ENCODE data around the gene TRABD2A. TPM values are rescaled to one million over a fixed set of nuclear protein-coding genes. Genes with fewer than 3 reads are reported as not detected.

Gene TRABD2A
- total RNA-seq, 1 donor from 2014 or later = 56.3 TPM

DNA sequence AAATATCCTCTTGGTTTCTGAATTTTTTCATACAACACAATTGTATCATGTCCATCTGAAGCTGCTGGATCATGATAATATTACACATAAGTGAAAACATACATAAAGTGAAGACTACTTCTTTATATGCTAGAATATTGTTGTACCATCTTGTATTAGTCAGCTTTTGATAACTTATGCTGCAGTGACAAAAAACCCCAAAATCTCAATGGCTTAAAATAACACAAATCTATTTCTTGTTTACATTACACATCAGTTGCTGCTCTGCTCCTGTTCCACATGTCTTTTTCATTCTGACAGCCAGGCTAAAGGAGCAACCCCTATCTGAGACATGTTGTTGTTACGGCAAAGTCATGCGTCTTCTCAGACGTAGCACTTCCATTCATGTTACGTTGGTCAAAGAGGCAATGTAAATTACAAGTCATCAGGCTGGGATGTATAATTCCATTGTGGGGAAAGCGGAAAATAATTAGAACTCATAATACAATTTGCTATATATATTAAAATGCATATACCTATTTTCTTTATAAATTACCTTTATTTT, 30.3 kb upstream of the TRABD2A start:
- H3K4me3 Mint-ChIP-seq = no peak overlapping the region
- peaks cover 14% of the 10 kb centered on the region for H3K9me3 Mint-ChIP-seq
- H3K4me1 Mint-ChIP-seq = peaks cover 48% of the 10 kb centered on the region
- no peak overlapping the region for H3K27ac Mint-ChIP-seq
- H3K36me3 Mint-ChIP-seq (ENCODE audit: low read depth) = peaks cover 38% of the 10 kb centered on the region
- H3K27me3 Mint-ChIP-seq = no peaks in the 10 kb centered on the region
- intact Hi-C loops (cut with micrococcal nuclease) = no loop called here
- no peak for DNase-seq

DNA sequence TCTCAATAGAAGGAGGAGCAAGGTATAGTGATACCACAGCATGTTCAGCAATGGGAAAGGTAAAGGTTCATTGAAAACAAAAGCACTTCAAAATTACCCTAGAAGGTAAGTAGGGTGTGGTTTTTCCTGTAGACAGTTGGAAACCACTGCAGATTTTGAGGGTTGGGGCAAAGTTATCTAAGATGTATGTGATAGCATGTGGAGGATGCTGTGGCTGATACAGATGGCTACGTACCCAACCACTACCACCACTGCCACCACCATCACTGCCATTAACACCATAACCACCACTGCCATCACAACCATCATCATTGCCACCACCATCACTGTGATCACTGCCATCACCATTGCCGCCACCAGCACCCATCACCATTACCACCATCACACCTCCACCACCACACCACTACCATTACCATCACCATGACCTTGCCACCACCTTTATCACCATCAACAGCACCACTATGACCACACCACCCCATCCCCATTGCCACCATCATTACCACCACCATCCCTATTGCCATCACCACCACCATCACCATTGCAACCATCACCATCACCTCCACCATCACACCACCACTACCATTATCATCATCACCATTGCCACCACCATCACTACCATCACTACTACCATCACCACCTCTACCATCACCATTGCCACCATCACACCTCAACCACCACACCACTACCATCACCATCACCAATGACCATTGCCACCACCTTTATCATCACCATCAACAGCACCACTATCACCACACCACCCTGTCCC, 28.2 kb upstream of the TRABD2A start:
- peak; percentile 88 for DNase-seq
- H3K9me3 Mint-ChIP-seq = peaks cover 14% of the 10 kb centered on the region
- intact Hi-C loops (cut with micrococcal nuclease) = loop anchor here (1.0 kb wide), 1 partner anchor 10 kb away; no protein-coding TSS in a partner anchor
- peaks cover 42% of the 10 kb centered on the region for H3K36me3 Mint-ChIP-seq (ENCODE audit: low read depth)
- H3K27me3 Mint-ChIP-seq = no peaks in the 10 kb centered on the region
- H3K27ac Mint-ChIP-seq = peak overlapping the region; percentile 95
- H3K4me1 Mint-ChIP-seq = peaks cover 56% of the 10 kb centered on the region
- H3K4me3 Mint-ChIP-seq = peak overlapping the region; percentile 91

DNA sequence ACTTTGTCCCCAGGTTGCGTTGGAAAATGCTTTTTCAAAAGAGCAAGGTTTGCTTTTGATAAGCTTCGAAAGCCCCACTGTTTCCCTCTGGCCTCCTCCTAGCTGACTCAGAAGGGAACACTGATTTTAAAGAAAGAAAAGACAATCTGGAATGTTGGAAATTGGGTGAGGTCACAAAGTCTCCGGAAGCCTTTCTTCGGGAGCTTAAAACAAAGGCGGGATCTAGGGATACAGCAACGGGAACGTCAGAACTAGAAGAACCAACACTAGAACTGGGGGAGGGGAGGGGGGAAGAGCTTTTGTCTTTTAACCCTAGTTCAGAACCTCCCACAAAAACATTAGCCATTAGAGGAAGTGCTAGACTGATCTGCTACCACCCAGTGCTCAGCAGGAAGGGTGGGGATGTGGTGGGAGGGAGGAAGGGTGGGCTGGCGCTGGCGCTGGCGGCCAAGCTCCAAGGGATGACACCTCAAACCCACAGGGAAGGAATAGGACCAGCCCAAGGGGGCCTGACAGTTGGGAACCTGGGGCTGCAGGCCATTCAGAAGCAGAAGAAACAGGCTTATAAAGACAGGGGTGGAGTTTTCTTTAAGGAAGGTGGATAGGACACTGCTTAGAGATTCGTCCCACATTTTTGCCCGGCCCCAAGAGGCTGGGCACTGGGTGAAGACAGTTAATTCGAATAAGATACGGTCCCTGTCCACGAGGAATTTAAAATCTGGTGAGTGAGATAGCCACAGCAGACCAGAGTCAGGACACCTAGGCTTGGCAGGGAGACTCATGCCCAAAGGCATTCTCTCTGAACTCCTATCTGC, 26.2 kb upstream of the TRABD2A start:
- H3K27me3 Mint-ChIP-seq = no peaks in the 10 kb centered on the region
- peaks cover 42% of the 10 kb centered on the region for H3K36me3 Mint-ChIP-seq (ENCODE audit: low read depth)
- intact Hi-C loops (cut with micrococcal nuclease) = loop anchor here (1.0 kb wide), 2 partner anchors 9 to 18 kb away; no protein-coding TSS in a partner anchor
- H3K4me3 Mint-ChIP-seq = peak overlapping the region; percentile 91
- peak overlapping the region; percentile 95 for H3K27ac Mint-ChIP-seq
- H3K9me3 Mint-ChIP-seq = peaks cover 14% of the 10 kb centered on the region
- DNase-seq = peak; percentile 86
- peaks cover 61% of the 10 kb centered on the region for H3K4me1 Mint-ChIP-seq

DNA sequence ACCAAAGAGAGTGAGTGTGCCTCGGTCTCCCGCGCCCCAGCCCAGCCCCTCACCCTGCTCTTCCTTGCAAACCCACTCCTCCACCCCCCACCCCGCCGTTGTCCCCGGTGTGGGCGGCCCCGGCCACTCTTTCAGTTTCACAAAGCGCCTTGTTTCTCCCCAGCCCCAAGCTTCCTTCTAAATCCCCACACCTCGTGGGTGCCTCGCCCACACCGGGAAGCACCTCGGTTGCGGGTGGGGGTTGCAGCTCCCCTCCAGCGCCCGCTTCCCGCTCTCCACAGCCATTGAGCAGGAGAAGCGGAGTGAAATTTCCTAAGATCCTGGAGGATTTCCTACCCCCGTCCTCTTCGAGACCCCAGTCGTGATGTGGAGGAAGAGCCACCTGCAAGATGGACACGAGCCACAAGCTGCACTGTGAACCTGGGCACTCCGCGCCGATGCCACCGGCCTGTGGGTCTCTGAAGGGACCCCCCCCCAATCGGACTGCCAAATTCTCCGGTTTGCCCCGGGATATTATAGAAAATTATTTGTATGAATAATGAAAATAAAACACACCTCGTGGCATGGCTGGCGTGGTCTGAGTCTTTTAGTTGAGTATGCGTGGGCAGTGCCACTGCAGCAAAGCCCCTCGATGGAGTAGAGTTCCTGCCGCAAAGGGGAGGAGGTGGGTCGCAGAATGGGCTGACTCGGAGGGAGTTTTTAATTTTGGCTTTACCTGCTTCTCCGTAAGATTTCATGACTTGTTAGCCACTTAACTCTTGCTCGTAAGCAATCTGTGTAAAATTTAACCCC, 25.4 kb upstream of the TRABD2A start:
- Mint-ChIP-seq H3K27ac (peak overlapping the region; percentile 95), H3K9me3 (peaks cover 14% of the 10 kb centered on the region), H3K4me3 (peak overlapping the region; percentile 91), H3K27me3 (no peaks in the 10 kb centered on the region), H3K36me3 (ENCODE audit: low read depth) (peaks cover 43% of the 10 kb centered on the region), H3K4me1 (peaks cover 57% of the 10 kb centered on the region)
- intact Hi-C loops (cut with micrococcal nuclease) = loop anchor here (1.0 kb wide), 1 partner anchor 19 kb away; no protein-coding TSS in a partner anchor
- DNase-seq = peak; percentile 93

DNA sequence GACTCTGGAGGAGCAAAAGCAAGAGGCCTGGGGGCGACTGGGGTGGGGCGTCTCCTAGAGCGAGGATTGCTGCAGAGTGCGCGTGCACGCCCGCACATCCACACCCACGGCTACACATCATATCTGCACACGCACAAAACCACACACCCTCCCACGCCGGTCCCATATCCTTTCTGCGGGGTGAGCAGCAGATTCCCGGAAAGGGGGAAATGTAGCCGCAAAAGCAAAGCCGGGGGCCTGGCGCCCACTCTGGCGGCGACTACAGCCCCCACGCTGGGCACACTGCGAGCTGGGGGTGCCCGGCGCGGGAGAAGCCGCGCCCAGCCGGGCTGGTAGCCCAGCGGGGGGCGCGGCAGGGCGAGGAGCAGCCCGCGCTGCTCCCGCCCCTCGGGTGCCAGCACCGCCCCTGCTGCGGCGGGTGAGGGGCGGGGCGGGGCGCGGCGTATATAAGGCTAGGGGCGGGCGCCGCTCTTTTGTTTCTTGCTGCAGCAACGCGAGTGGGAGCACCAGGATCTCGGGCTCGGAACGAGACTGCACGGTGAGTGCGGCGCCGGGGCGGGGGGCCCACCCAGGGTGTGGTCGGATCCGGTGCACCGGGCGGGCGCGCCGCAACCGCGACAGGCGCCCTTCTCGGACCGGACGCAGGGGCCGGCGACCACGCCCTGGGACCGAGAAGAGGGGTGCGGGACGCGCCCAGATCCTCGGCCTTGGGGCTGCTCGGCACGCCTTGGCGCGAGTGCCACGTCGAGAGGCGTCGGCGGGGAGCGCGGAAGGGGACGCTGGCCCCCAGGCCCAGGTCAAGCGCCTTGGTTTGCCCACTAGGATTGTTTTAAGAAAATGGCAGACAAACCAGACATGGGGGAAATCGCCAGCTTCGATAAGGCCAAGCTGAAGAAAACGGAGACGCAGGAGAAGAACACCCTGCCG, 24.6 kb upstream of the TRABD2A start, which contains the start of gene TMSB10:
Gene TMSB10 (plus strand): TSS at position 476 of the 927 bp plus-strand sequence.
- peak; percentile 97 for DNase-seq
- intact Hi-C loops (cut with micrococcal nuclease) = loop anchor here (1.0 to 2.0 kb wide), 6 partner anchors 17 to 446 kb away; partner anchors contain the start of gene SUCLG1
- H3K4me1 Mint-ChIP-seq = peaks cover 62% of the 10 kb centered on the region
- H3K36me3 Mint-ChIP-seq (ENCODE audit: low read depth) = peaks cover 43% of the 10 kb centered on the region
- peak within 1 kb of the TSS; percentile 91 for H3K4me3 Mint-ChIP-seq
- peaks cover 20% of the 10 kb centered on the region for H3K9me3 Mint-ChIP-seq
- no peaks in the 10 kb centered on the region for H3K27me3 Mint-ChIP-seq
- H3K27ac Mint-ChIP-seq = peak within 1 kb of the TSS; percentile 95

DNA sequence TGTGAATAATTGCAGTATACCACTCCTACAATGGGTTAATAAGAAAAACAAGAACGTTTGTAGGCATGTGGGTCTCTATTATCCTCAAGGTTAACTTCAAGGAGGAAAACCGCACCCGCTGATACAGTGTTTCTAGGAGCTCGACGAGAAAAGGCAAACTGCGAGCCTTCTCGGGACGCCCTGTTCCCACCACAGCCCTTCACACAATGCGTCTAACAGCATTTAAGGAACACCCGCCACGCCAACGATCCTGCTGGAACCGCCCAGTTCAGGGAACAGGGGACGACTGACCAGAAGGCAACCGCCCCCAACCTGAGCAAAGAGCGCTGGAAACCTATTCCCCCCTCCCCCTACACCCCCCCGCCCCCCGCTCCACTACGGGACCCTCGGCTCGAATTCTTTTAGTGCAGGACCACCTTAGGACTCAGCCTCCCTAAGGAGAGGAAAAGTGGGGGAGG, 23.9 kb upstream of the TRABD2A start:
- Mint-ChIP-seq H3K4me1 (peaks cover 62% of the 10 kb centered on the region), H3K27me3 (no peaks in the 10 kb centered on the region), H3K4me3 (peak overlapping the region; percentile 91), H3K36me3 (ENCODE audit: low read depth) (peaks cover 39% of the 10 kb centered on the region), H3K9me3 (peaks cover 17% of the 10 kb centered on the region), H3K27ac (peak overlapping the region; percentile 90)
- DNase-seq = peak; percentile 83
- intact Hi-C loops (cut with micrococcal nuclease) = loop anchor here (1.0 to 2.0 kb wide), 5 partner anchors 16 to 445 kb away; partner anchors contain the start of gene SUCLG1

DNA sequence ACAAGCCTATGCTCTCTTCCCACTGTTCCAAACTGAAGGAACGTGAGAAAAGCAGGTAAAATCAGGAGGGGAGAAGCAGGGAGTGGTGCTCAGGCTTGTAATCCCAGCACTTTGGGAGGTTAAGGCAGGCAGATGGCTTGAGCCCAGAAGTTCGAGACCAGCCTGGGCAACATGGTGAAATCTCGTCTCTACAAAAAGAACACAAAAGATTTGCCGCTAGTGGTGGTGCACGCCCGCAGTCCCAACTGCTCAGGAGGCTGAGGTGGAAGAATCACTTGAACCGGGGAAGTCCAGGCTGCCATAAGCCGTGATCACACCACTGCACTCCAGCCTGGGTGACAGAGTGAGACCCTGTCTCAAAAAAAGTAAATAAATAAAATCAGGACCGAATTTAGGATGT, 23.3 kb upstream of the TRABD2A start:
- H3K27ac Mint-ChIP-seq = peak overlapping the region; percentile 90
- intact Hi-C loops (cut with micrococcal nuclease) = loop anchor here (2.0 kb wide), 1 partner anchor 43 kb away; no protein-coding TSS in a partner anchor
- peak overlapping the region; percentile 91 for H3K4me3 Mint-ChIP-seq
- peaks cover 33% of the 10 kb centered on the region for H3K36me3 Mint-ChIP-seq (ENCODE audit: low read depth)
- H3K9me3 Mint-ChIP-seq = peaks cover 11% of the 10 kb centered on the region
- no peaks in the 10 kb centered on the region for H3K27me3 Mint-ChIP-seq
- DNase-seq = no peak
- H3K4me1 Mint-ChIP-seq = peaks cover 62% of the 10 kb centered on the region

DNA sequence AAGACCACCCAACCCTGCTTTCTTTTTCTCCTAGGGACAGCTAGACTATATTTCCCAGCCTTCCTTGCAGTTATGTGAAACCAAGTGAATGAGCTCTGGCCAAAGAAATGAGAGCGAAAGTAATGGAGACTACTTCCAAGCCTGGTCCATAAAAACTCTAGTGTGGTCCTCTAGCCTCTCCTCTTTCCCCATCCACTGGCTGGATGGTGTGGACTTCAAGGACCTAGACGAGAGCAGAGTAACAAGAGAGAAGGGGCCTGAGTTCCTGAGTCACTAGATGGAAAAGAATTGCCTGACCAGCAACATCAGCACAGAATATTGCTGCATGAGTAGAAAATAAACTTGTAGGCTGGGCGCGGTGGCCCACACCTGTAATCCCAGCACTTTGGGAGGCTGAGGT, 21.6 kb upstream of the TRABD2A start:
- DNase-seq = peak; percentile 50

DNA sequence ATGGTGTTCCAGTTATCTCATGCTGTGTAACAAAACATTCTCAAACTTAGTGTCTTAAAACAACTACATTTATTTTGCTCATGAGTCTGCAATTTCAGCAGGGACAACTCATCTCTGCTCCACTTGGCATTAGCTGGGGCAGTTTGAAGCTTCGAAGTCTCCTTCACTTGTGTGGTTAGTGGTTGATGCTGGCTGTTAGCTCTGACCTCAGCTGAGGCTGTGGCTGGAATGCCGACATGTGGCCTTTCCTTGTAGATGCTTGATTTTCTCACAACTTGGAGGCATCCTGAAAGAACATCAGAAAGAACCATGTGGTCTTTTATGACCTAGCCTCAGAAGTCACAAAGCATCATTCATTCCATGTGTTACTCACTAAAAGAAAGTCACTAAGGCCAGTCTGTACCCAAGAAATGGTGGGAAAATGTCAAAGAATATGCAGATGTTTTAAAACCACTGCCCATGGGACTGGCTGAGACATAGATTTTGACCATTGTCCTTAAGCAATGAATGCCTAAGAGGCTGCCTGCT, 20.8 kb upstream of the TRABD2A start:
- Mint-ChIP-seq H3K4me1 (peaks cover 57% of the 10 kb centered on the region), H3K4me3 (no peak overlapping the region), H3K27ac (no peak overlapping the region), H3K27me3 (no peaks in the 10 kb centered on the region), H3K36me3 (ENCODE audit: low read depth) (peaks cover 12% of the 10 kb centered on the region), H3K9me3 (peaks cover 9% of the 10 kb centered on the region)
- DNase-seq = peak; percentile 58
- intact Hi-C loops (cut with micrococcal nuclease) = no loop called here

More for the DNA sequence above, 21.6 kb upstream of the TRABD2A start:
- H3K4me3 Mint-ChIP-seq = no peak overlapping the region
- peaks cover 8% of the 10 kb centered on the region for H3K9me3 Mint-ChIP-seq
- H3K27ac Mint-ChIP-seq = no peak overlapping the region
- intact Hi-C loops (cut with micrococcal nuclease) = no loop called here
- peaks cover 60% of the 10 kb centered on the region for H3K4me1 Mint-ChIP-seq
- H3K36me3 Mint-ChIP-seq (ENCODE audit: low read depth) = peaks cover 20% of the 10 kb centered on the region
- no peaks in the 10 kb centered on the region for H3K27me3 Mint-ChIP-seq

DNA sequence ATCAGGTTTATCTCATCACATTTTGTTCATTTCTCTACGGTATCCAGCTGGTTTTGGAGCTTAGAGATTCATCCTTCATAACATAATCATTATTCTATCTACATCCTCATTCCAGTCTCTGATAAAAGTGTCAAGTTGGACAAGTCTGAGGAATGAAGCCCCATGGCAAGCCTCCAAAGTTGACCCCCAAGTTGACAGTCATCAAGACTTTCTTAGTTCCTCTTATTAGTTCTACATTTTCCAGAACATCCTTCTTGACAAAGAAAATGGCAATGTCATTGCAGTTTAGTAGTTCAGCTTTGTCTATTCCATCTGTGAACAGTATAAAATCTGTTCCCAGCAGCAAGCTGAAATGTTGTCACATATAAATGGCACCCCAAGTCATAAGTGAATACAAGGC, 20.1 kb upstream of the TRABD2A start:
- H3K9me3 Mint-ChIP-seq = peaks cover 11% of the 10 kb centered on the region
- no peaks in the 10 kb centered on the region for H3K27me3 Mint-ChIP-seq
- no peak overlapping the region for H3K4me3 Mint-ChIP-seq
- H3K36me3 Mint-ChIP-seq (ENCODE audit: low read depth) = peaks cover 5% of the 10 kb centered on the region
- intact Hi-C loops (cut with micrococcal nuclease) = no loop called here
- H3K4me1 Mint-ChIP-seq = peaks cover 62% of the 10 kb centered on the region
- H3K27ac Mint-ChIP-seq = no peak overlapping the region
- no peak for DNase-seq

DNA sequence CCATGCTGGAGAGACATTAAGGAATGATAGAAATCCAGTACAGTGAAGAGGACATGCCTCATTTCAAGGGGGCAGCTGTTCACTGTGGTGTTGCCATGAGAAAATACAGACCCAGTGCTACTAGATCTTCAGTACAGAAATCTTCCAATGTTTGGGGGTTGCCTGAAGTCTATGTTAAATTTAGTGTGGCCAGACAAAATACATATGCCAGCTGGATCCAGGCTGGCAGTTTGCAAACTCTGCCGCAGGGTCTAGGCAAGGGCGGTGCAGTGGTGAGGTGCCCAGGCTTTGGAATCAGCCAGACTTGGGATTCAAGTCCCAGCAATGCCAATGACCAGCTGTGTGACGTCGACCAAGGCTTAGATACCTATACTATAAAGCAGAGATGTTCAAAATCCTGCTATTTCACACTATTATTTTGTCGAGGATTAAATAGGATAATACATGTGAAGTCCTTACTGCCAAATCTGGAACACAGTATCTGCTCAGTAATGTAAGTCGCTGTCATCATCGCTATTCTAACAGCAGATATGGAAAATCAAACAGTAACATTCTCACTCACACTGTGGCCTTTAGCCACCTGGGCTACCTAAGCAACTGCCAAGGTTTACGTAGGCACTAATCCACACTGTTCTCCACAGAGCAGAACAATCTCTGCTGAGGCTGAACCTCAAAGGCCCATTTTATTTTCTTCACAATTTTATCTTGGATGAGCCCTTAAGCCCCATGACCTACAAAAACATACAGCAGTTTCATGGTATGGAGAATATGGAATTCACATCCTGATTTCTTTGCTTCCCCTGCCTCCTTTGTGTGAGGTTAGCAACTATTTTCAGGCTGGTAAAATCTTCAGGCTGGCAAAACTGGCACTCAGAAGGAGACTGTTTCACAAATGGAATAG, 18.7 kb upstream of the TRABD2A start:
- H3K9me3 Mint-ChIP-seq = peaks cover 11% of the 10 kb centered on the region
- intact Hi-C loops (cut with micrococcal nuclease) = no loop called here
- H3K27ac Mint-ChIP-seq = peak overlapping the region; percentile 7
- H3K27me3 Mint-ChIP-seq = no peaks in the 10 kb centered on the region
- no peak for DNase-seq
- H3K4me3 Mint-ChIP-seq = no peak overlapping the region
- peaks cover 1% of the 10 kb centered on the region for H3K36me3 Mint-ChIP-seq (ENCODE audit: low read depth)
- peaks cover 66% of the 10 kb centered on the region for H3K4me1 Mint-ChIP-seq

Measured in activated CD4-positive, alpha-beta T cell treated with anti-CD3 and anti-CD28 coated beads, Interleukin-2, amount 10 ng/mL, durations not matched to agents 24 days and 14 days (primary cell).